Endothelial cell of umbilical vein (primary cell): Measurements from ENCODE around the gene C4orf17. TPM values are rescaled to one million over a fixed set of nuclear protein-coding genes. Genes with fewer than 3 reads are reported as not detected.
"Not testable (repeated sequence)": the region's sequence is repeated elsewhere in the genome, so short reads cannot be mapped to it uniquely, and the experiment has no call there.

Experiments used
- BruUV-seq: library from RNA; stranded (reverse); fragments of 400-500 nt; replicated peaks from 2 replicates; lab custom pipeline; 2021; lab: Mats Ljungman, UMichigan
- CTCF ChIA-PET: fragments of 300-600, 350-600 bp; sonication (Branson Sonifier 250); formaldehyde crosslinking; loops from one replicate; lab custom pipeline; 2021; ENCODE audit warnings: antibody characterized with exemption, inconsistent platforms; lab: Charles Lee
- POLR2A ChIA-PET: fragments of 300-600, 350-600 bp; sonication (Branson Sonifier 250); formaldehyde crosslinking; loops from one replicate; lab custom pipeline; 2021; ENCODE audit warnings: antibody characterized with exemption, inconsistent platforms; lab: Charles Lee
- DNase-seq: peaks from one replicate; pipeline ENCODE4 v3.0.0-alpha.2; 2011; ENCODE audit warnings: low read depth, low spot score
- FAIRE-seq: peaks from 2 replicates; lab custom pipeline; 2011; peaks lifted over from hg19 to GRCh38; lab: Jason Lieb, UNC
- H2AFZ ChIP-seq: 2 replicates; pipeline ENCODE4 v1.6.0; 2012; ENCODE audit warnings: low read depth, low read length, control low read depth, inconsistent platforms
- H3K27ac ChIP-seq: 2 replicates; pipeline ENCODE4 v1.5.1; 2011; ENCODE audit warnings: low read depth, mild to moderate bottlenecking, control low read depth, low read length, moderate library complexity; ENCODE audit not compliant: insufficient read depth
- H3K27me3 ChIP-seq, 2 experiments: 2 replicates each; pipeline versions ENCODE4 v1.6.0 to v1.6.1; 2011; ENCODE audit warnings: low read length in 2 of 2, mixed read lengths in 1 of 2; ENCODE audit not compliant: control insufficient read depth in 2 of 2, insufficient read depth in 2 of 2
- H3K36me3 ChIP-seq, 2 experiments: 2 replicates in 1 of 2; 3 replicates in 1 of 2; pipeline ENCODE4 v1.5.1; 2011; ENCODE audit warnings: low read length in 2 of 2, mild to moderate bottlenecking in 1 of 2, moderate library complexity in 1 of 2; ENCODE audit not compliant: control insufficient read depth in 2 of 2, insufficient read depth in 2 of 2; ENCODE audit errors: extremely low read depth in 1 of 2
- H3K4me1 ChIP-seq: 3 replicates; pipeline ENCODE4 v1.5.1; 2011; ENCODE audit warnings: mild to moderate bottlenecking, low read length; ENCODE audit not compliant: control insufficient read depth, insufficient read depth; ENCODE audit errors: extremely low read depth
- H3K4me2 ChIP-seq: 2 replicates; pipeline ENCODE4 v1.6.1; 2011; ENCODE audit warnings: low read length, control low read depth, mixed read lengths; ENCODE audit not compliant: insufficient read depth
- H3K4me3 ChIP-seq, 3 experiments: fragments of 200-600 bp in 1 of 3; sonication (generic), shearing (Covaris generic) in 1 of 3; replicated peaks in 1 of 3; 2 replicates each; pipeline ENCODE4 v1.5.1; 2011 to 2016; ENCODE audit warnings: control low read depth in 3 of 3, low read length in 3 of 3, mild to moderate bottlenecking in 2 of 3, inconsistent platforms in 1 of 3, low read depth in 1 of 3, moderate library complexity in 1 of 3; ENCODE audit not compliant: insufficient read depth in 1 of 3
- H3K79me2 ChIP-seq: 2 replicates; pipeline ENCODE4 v1.6.0; 2012; ENCODE audit warnings: low read length, inconsistent platforms; ENCODE audit not compliant: control insufficient read depth, insufficient read depth
- H3K9ac ChIP-seq: replicated peaks from 2 replicates; pipeline ENCODE3; 2011; ENCODE audit warnings: low read length, control low read depth; ENCODE audit not compliant: insufficient read depth; ENCODE audit errors: extremely low read depth
- H3K9me1 ChIP-seq: replicated peaks from 3 replicates; pipeline ENCODE4 v1.6.0; 2011; ENCODE audit warnings: mild to moderate bottlenecking, low read length; ENCODE audit not compliant: control insufficient read depth, insufficient read depth; ENCODE audit errors: extremely low read depth
- H3K9me3 ChIP-seq: replicated peaks from 2 replicates; pipeline ENCODE4 v1.5.1; 2012; ENCODE audit warnings: low read length, inconsistent platforms; ENCODE audit not compliant: control insufficient read depth, insufficient read depth
- H4K20me1 ChIP-seq: replicated peaks from 2 replicates; pipeline ENCODE3; 2011; ENCODE audit warnings: mild to moderate bottlenecking, low read length; ENCODE audit not compliant: control insufficient read depth, insufficient read depth; ENCODE audit errors: extremely low read depth
- JUN ChIP-seq: IDR thresholded peaks from 2 replicates; pipeline ENCODE4 v1.6.1; 2011; ENCODE audit warnings: borderline replicate concordance, low read depth; ENCODE audit not compliant: insufficient read length, insufficient read depth
- dilution Hi-C: fragments of 300-500 bp; cut with MboI; formaldehyde crosslinking; loops from one replicate; pipeline ENCODE4 v1.15.0; 2019; ENCODE audit warnings: low sequenced_read_pairs; ENCODE audit not compliant: extremely low pct_ligation_motif_present
- intact Hi-C: fragments of 100-400 bp; cut with micrococcal nuclease; formaldehyde crosslinking; loops from one replicate; pipeline ENCODE4 v1.10.0; 2022
- polyA plus RNA-seq, 4 experiments: library from polyadenylated mRNA; depleted of rRNA in 3 of 4; stranded (reverse) in 3 of 4; unstranded in 1 of 4; fragments of >200 nt; gene quantifications; 2 replicates each; pipeline versions ENCODE4 v1.2.1 to v1.2.3, GENCODE V29; 2011 to 2012; ENCODE audit warnings: missing spikeins in 1 of 4
- total RNA-seq: library from RNA; stranded (reverse); gene quantifications from 2 replicates; pipeline ENCODE4 v1.2.3, GENCODE V29; 2021

The C4orf17 gene
- total and polyA plus RNA-seq, 2 donors (not counting 3 experiments of a cell fraction or from before 2014, with no cell fraction given): not detected

GRCh38 chr4:99485212-99485611, 25.6 kb upstream of the C4orf17 start:
- intact Hi-C loops: no loop called here

GRCh38 chr4:99486648-99487047, 24.2 kb upstream of the C4orf17 start:
- H3K9me1 ChIP-seq, POLR2A ChIA-PET, H3K4me2 ChIP-seq, H2AFZ ChIP-seq, BruUV-seq, H3K27me3 ChIP-seq, DNase-seq, CTCF ChIA-PET, H3K36me3 ChIP-seq, H3K79me2 ChIP-seq, H3K4me3 ChIP-seq, H3K9me3 ChIP-seq, FAIRE-seq, intact Hi-C loops, H4K20me1 ChIP-seq, H3K9ac ChIP-seq, dilution Hi-C loops, H3K27ac ChIP-seq, H3K4me1 ChIP-seq: not testable (repeated sequence)

More at GRCh38 chr4:99485212-99485611, 25.6 kb upstream of the C4orf17 start:
- no peaks in the 10 kb centered on the region for H3K9me3 ChIP-seq
- BruUV-seq: no TSS peak
- no peaks in the 10 kb centered on the region for H3K36me3 ChIP-seq
- dilution Hi-C loops: no loop called here
- H3K4me2 ChIP-seq: no peak overlapping the region
- H3K27ac ChIP-seq: no peak overlapping the region
- H3K79me2 ChIP-seq: no peaks in the 10 kb centered on the region
- no peak overlapping the region for H3K9ac ChIP-seq
- no peaks in the 10 kb centered on the region for H3K9me1 ChIP-seq
- ChIA-PET POLR2A (no interaction called here), CTCF (no interaction called here)
- no peaks in the 10 kb centered on the region for H4K20me1 ChIP-seq
- H2AFZ ChIP-seq: no peak overlapping the region
- no peak overlapping the region for H3K4me3 ChIP-seq
- H3K27me3 ChIP-seq: no peaks in the 10 kb centered on the region
- no peaks in the 10 kb centered on the region for H3K4me1 ChIP-seq
- DNase-seq: no peak
- TF ChIP-seq JUN: no peak
- FAIRE-seq: no peak
